ENCODE results near the gene HOXB9. TPM values are rescaled to one million over a fixed set of nuclear protein-coding genes. Genes with fewer than 3 reads are reported as not detected.

The HOXB9 gene
- total and polyA plus RNA-seq, 10 of the 15 experiments (the other 5 are each of a cell fraction or from before 2014, with no cell fraction given), result 0.01 to 0.49 (median 0.09) TPM; not detected in 5

GRCh38 chr17:48640858-48641180 lies 14.7 kb upstream of the HOXB9 start:
- H3K4me2 ChIP-seq (ENCODE audit: control insufficient read depth, insufficient read depth), result no peak overlapping the region
- WGBS (ENCODE audit: insufficient coverage, insufficient replicate concordance, low lambda C conversion rate, missing lambda C conversion rate), result 56% methylated on average over 1 of the region's 1 CpG
- no peak overlapping the region for H3K9ac ChIP-seq (ENCODE audit: control insufficient read depth, insufficient read depth, low read length)
- DNase-seq (ENCODE audit: low read depth, low spot score) (no peak), FAIRE-seq (no peak), ATAC-seq (no peak)
- no peaks in the 10 kb centered on the region for H4K20me1 ChIP-seq (ENCODE audit: control insufficient read depth, insufficient read depth)
- no peaks in the 10 kb centered on the region for H3K9me3 ChIP-seq (replicated peaks; ENCODE audit: control insufficient read depth, insufficient read depth, low read length)
- ChIA-PET SMC1A (ENCODE audit: uncharacterized antibody, unreplicated experiment) (no interaction called here), CTCF (interaction anchor here (0.6 to 1.5 kb wide), 7 partner anchors 8 to 702 kb away, joined by 3 to 5 read pairs (median 4); partner anchors contain the start of gene HOXB5), RAD21 (ENCODE audit: unreplicated experiment) (no interaction called here), POLR2A (no interaction called here)
- TF ChIP-seq IKZF2 (IDR thresholded peaks at IDR 0.05), result no peak
- TF ChIP-seq DPF2 (IDR thresholded peaks at IDR 0.05), result no peak
- TF ChIP-seq FOS (IDR thresholded peaks at IDR 0.05; ENCODE audit: borderline replicate concordance, extremely low read depth, insufficient read length), result no peak
- TF ChIP-seq TCF7 (IDR thresholded peaks at IDR 0.05; ENCODE audit: borderline replicate concordance), result no peak
- no peak for TF ChIP-seq EP300 (IDR thresholded peaks at IDR 0.05; ENCODE audit: borderline replicate concordance in 1 of 2, control insufficient read depth in 1 of 2, low read depth in 2 of 2, low read length in 2 of 2)
- no peak for TF ChIP-seq USF1 (IDR thresholded peaks at IDR 0.05; ENCODE audit: borderline replicate concordance, extremely low read length, insufficient read depth, low read depth, low read length)
- no peak for TF ChIP-seq IKZF1 (conservative IDR thresholded peaks at IDR 0.05)
- TF ChIP-seq MTA3 (IDR thresholded peaks at IDR 0.05; ENCODE audit: borderline replicate concordance, low read length), result no peak
- TF ChIP-seq ZSCAN29 (IDR thresholded peaks at IDR 0.05), result no peak
- no peak for TF ChIP-seq ETV6 (conservative IDR thresholded peaks at IDR 0.05 in 1 of 2, IDR thresholded peaks at IDR 0.05 in 1 of 2; ENCODE audit: borderline replicate concordance in 1 of 2, low read depth in 1 of 2)
- TF ChIP-seq ZNF384 (IDR thresholded peaks at IDR 0.05; ENCODE audit: borderline replicate concordance, low read depth, low read length), result no peak
- TF ChIP-seq SREBF2 (IDR thresholded peaks at IDR 0.05; ENCODE audit: low read length), result no peak
- no peak for TF ChIP-seq ATF3 (IDR thresholded peaks at IDR 0.05; ENCODE audit: borderline replicate concordance, extremely low read depth, low read depth, low read length)
- TF ChIP-seq NR2C1 (IDR thresholded peaks at IDR 0.05), result no peak
- H3K27ac ChIP-seq (ENCODE audit: control insufficient read depth, insufficient read depth), result no peak overlapping the region
- H3K27me3 ChIP-seq (replicated peaks in 1 of 2; ENCODE audit: control insufficient read depth in 2 of 2, insufficient read depth in 2 of 2, low read length in 1 of 2), result peaks cover 4 to 23% of the 10 kb centered on the region in 2 experiments
- H2AFZ ChIP-seq (ENCODE audit: control insufficient read depth, low read depth, low read length), result no peak overlapping the region
- in situ Hi-C loops (cut with MboI), result no loop called here
- H3K79me2 ChIP-seq (ENCODE audit: control insufficient read depth, insufficient read depth, low read length), result no peaks in the 10 kb centered on the region
- no peaks in the 10 kb centered on the region for H3K36me3 ChIP-seq (ENCODE audit: control insufficient read depth in 2 of 2, insufficient read depth in 2 of 2, low read length in 1 of 2)
- intact Hi-C loops (cut with micrococcal nuclease; ENCODE audit: unreplicated experiment), result no loop called here
- BruUV-seq (replicated peaks), result no TSS peak
- no peak overlapping the region for H3K4me3 ChIP-seq
- no peaks in the 10 kb centered on the region for H3K4me1 ChIP-seq (ENCODE audit: control insufficient read depth, insufficient read depth, low read length)
